ENCODE results near the gene C1orf159. TPM values are rescaled to one million over a fixed set of nuclear protein-coding genes. Genes with fewer than 3 reads are reported as not detected.

C1orf159 gene
- total and polyA plus RNA-seq, 7 donors, result 1.5 to 6.7 (median 3.5) TPM

DNA sequence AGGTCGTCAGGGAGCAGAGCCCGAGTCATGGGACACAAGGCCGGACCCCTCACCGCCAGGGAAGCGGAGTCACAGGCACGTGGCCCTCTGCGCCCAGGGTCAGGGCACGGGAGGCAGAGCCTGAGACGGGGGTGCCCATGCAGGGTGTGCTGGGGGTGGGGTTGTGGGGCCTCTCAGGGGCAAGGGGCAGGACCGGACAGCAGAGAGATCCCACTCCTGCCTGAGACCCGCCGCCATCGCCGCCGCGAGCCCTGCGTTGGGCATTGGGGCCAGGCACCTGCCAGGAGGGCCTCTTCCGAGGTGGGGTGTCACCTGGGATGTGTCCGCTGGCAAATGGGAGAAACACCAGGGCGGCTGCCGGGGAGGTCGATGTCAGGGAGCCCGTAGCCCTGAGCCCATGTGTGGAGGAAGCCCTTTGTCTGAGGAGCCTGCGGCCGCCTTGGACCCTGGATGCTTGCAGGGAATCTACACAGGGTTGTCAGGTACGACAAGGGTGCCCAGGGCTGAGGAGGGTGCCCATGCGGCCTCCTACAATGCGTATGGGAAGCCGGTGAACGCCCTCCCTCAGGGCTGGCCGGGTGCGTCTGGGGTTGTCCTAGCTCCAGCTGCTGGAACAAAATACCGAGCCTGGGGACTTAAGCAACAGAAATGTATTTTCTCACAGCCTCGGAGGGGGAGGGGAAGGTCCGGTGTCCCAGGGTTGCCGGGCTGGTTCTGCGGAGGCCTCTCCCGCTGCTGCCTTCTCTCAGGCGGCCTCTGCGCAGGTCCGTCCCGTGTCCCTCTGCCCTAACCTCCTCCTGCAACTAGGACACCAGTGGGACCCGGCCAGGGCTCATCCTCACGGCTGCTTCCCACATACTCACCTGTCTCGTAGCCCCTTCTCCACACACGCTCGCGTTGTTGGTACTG lies 16.4 kb upstream of the C1orf159 start:
- Histone ChIP-seq H3K4me3 (no peak overlapping the region), H3K4me1 (no peaks in the 10 kb centered on the region), H3K27me3 (ENCODE audit: insufficient read depth in 3 of 3, low read length in 2 of 3) (peaks cover 0 to 14% (median 9%) of the 10 kb centered on the region in 3 donors), H3K27ac (peak overlapping the region; percentile 41), H3K9me3 (no peaks in the 10 kb centered on the region), H3K36me3 (ENCODE audit: insufficient read depth in 1 of 2, low read depth in 1 of 2) (no peaks in the 10 kb centered on the region)
- WGBS, 3 donors, result 69 to 78% (median 70%) methylated on average over 47 to 48 of the region's 48 CpGs
- TF ChIP-seq, protein P1, sequence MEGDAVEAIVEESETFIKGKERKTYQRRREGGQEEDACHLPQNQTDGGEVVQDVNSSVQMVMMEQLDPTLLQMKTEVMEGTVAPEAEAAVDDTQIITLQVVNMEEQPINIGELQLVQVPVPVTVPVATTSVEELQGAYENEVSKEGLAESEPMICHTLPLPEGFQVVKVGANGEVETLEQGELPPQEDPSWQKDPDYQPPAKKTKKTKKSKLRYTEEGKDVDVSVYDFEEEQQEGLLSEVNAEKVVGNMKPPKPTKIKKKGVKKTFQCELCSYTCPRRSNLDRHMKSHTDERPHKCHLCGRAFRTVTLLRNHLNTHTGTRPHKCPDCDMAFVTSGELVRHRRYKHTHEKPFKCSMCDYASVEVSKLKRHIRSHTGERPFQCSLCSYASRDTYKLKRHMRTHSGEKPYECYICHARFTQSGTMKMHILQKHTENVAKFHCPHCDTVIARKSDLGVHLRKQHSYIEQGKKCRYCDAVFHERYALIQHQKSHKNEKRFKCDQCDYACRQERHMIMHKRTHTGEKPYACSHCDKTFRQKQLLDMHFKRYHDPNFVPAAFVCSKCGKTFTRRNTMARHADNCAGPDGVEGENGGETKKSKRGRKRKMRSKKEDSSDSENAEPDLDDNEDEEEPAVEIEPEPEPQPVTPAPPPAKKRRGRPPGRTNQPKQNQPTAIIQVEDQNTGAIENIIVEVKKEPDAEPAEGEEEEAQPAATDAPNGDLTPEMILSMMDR (IDR thresholded peaks at IDR 0.05), result no peak
- intact Hi-C loops (cut with DNase I), result no loop called here
- ATAC-seq (peak in 1 of 4 donors; percentile 66), DNase-seq (no peak)

DNA sequence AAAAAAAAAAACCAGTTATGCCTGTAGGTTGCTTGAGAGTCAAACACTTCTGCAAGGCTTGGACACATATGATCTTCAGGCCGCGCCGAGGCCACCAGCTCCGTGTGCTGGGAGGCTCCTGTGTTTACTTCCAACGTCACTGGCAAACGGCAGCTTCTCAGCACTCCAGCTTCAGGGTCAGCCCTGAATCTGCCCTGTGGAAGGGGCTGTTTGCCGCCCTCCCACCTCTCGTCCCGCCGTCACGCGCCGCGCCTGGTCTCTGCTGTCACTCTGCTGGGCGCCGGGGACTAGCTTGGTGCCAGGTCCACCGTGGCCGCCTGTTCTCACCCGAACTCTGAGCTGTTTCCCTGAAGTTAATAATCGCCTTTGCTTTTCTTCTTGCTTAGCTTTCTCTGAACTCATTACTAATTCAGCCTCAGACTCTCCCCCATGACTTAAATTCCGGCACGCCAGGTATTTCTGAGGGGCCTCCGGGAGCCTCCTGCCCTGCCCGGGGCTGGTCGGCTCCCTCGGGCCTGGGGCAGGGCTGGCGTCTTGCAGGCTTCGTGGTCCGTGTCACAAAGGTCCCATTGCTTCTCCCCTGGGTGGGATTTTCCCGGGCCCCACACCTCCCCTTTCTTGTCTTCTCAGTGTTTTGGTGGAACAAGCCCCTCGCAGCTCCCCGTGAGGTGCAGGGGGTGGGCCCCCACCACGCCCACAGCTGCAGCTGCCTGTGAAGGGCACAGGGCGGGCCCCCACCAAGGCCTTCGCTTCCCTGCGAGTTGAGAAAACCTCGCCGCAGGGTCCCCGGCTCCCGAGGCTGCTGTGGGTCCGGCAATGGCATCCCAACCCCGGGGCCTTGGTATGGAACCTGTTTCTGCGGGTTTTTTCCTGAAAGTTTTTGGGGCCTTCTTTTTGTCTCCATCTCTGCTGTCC lies 14.6 kb upstream of the C1orf159 start:
- Histone ChIP-seq H3K27ac (no peak overlapping the region), H3K9me3 (no peaks in the 10 kb centered on the region), H3K27me3 (ENCODE audit: insufficient read depth in 3 of 3, low read length in 2 of 3) (peaks cover 0 to 5% (median 2%) of the 10 kb centered on the region in 3 donors), H3K4me3 (no peak overlapping the region), H3K4me1 (no peaks in the 10 kb centered on the region), H3K36me3 (ENCODE audit: insufficient read depth in 1 of 2, low read depth in 1 of 2) (no peaks in the 10 kb centered on the region)
- TF ChIP-seq, protein P1 (IDR thresholded peaks at IDR 0.05), result no peak
- DNase-seq, result peak in 1 of 2 donors; percentile 2
- intact Hi-C loops (cut with DNase I), result no loop called here
- 80 to 87% (median 85%) methylated on average over 43 of the region's 43 CpGs for WGBS, 3 donors
- no peak for ATAC-seq

DNA sequence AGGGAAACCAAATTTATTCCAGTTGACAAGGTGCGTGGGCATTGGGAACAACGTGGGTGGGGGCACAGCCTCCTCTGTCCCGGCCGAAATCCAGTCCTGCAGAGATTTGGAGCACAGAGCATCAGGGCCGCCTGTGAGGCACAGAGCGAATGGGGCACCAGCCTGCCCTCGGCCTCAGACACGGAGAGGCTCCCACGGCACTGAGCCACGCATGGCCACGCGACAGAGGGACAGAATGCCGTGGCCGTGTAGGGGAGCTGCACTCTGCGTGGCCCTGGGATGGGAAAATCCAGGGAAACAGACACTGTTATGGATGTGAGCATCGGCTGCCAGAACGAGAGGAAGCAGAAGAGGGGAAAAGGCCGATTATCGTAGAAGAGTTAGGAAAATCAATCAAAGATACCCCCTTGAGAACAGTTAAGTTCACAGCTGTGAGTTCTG lies 13.5 kb upstream of the C1orf159 start:
- Histone ChIP-seq H3K4me1 (no peaks in the 10 kb centered on the region), H3K4me3 (no peak overlapping the region), H3K27ac (no peak overlapping the region), H3K9me3 (no peaks in the 10 kb centered on the region), H3K27me3 (ENCODE audit: insufficient read depth in 3 of 3, low read length in 2 of 3) (peaks cover 0 to 5% (median 4%) of the 10 kb centered on the region in 3 donors), H3K36me3 (ENCODE audit: insufficient read depth in 1 of 2, low read depth in 1 of 2) (no peaks in the 10 kb centered on the region)
- DNase-seq, result no peak
- 68 to 74% (median 74%) methylated on average over 19 of the region's 19 CpGs for WGBS, 3 donors
- TF ChIP-seq, protein P1 (IDR thresholded peaks at IDR 0.05), result no peak
- intact Hi-C loops (cut with DNase I), result no loop called here
- ATAC-seq, result no peak

DNA sequence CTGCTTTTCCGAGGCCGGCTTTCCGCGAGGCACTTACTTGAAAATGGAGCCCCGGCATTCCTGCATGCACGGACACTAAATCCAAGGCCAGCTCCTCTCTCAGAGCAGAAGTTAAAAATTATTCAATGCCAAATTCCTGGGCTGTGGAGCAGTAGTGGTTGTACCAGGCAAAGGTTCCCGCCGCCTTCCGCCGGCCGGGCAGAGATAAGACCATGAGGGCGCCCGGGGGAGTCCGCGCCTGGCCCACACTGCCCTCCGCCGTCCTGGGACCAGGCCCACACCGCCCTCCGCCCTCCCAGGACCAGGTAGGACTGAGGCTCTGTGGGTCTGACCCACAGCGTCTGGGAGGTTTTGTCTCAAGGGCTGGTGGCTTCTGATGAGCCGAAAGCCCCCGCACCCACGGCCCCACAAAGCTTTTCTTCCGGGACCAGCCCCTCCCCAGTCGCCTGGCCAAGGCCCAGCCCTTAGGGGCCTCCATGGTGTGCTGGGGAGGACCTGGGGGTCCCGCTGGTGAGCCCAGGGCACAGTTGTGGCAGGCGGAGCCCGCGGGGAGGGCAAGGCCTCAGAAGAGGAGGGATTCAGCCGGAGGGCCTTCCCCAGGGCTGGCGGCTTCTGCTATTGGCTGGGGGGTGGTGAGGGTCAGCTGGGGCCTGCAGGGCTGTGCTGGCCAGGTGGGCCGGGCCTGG lies 12.7 kb upstream of the C1orf159 start:
- Histone ChIP-seq H3K36me3 (ENCODE audit: insufficient read depth in 1 of 2, low read depth in 1 of 2) (no peaks in the 10 kb centered on the region), H3K27ac (no peak overlapping the region), H3K4me1 (no peaks in the 10 kb centered on the region), H3K9me3 (no peaks in the 10 kb centered on the region), H3K4me3 (no peak overlapping the region), H3K27me3 (ENCODE audit: insufficient read depth in 3 of 3, low read length in 2 of 3) (peaks cover 0 to 5% (median 4%) of the 10 kb centered on the region in 3 donors)
- TF ChIP-seq, protein P1 (IDR thresholded peaks at IDR 0.05), result no peak
- intact Hi-C loops (cut with DNase I), result no loop called here
- DNase-seq, result no peak
- 79 to 81% (median 80%) methylated on average over 32 of the region's 32 CpGs for WGBS, 3 donors
- ATAC-seq, result no peak
